Suprapubic skin (tissue), 4 donors: Measurements from ENCODE around the gene TTI1. TPM values are rescaled to one million over a fixed set of nuclear protein-coding genes. Genes with fewer than 3 reads are reported as not detected.

Experiments used
- DNase-seq, 2 donors: peaks; one replicate each; pipeline ENCODE4 v3.0.0-alpha.2; 2019; ENCODE audit warnings: low spot score in 2 of 2
- H3K27ac ChIP-seq: fragments of 200-600 bp; sonication (generic); one replicate; pipeline ENCODE4 v1.5.1; 2019
- H3K27me3 ChIP-seq: fragments of 200-600 bp; sonication (generic); one replicate; pipeline ENCODE4 v1.5.1; 2019
- H3K36me3 ChIP-seq: fragments of 200-600 bp; sonication (generic); one replicate; pipeline ENCODE4 v1.5.1; 2019
- H3K4me1 ChIP-seq: fragments of 200-600 bp; sonication (generic); one replicate; pipeline ENCODE4 v1.5.1; 2019
- H3K4me3 ChIP-seq: fragments of 200-600 bp; sonication (generic); one replicate; pipeline ENCODE4 v1.5.1; 2019; ENCODE audit warnings: mild to moderate bottlenecking
- H3K9me3 ChIP-seq: fragments of 200-600 bp; sonication (generic); one replicate; pipeline ENCODE4 v1.5.1; 2019
- CTCF ChIP-seq, 2 donors: fragments of 200-600 bp in 1 of 2; fragments of 450-650 bp in 1 of 2; sonication (generic) in 1 of 2; IDR thresholded peaks; one replicate each; pipeline ENCODE4 v1.5.1; 2016 to 2019; ENCODE audit warnings: antibody characterized with exemption in 2 of 2, mild to moderate bottlenecking in 1 of 2, moderate library complexity in 1 of 2
- EP300 ChIP-seq: sonication (generic); formaldehyde crosslinking; IDR thresholded peaks from one replicate; pipeline ENCODE4 v1.6.1; 2017; ENCODE audit warnings: antibody characterized with exemption
- POLR2A ChIP-seq, 2 donors: fragments of 450-650 bp; IDR thresholded peaks; one replicate each; pipeline ENCODE4 v1.6.1; 2017; ENCODE audit warnings: antibody characterized with exemption in 2 of 2, mild to moderate bottlenecking in 2 of 2, moderate library complexity in 2 of 2
- POLR2AphosphoS5 ChIP-seq, 3 donors: sonication (generic); formaldehyde crosslinking; IDR thresholded peaks; one replicate each; pipeline ENCODE4 v1.6.1; 2017; ENCODE audit warnings: antibody characterized with exemption in 3 of 3
- WGBS: methylation state at CpG from one replicate; pipeline ENCODE4 v1.1.5; 2018; 5-methylcytosine and 5-hydroxymethylcytosine counted together
- total RNA-seq, 4 donors: library from RNA; depleted of rRNA; stranded (reverse); fragments of >200 nt; gene quantifications; one replicate each; pipeline ENCODE4 v1.1.0, GENCODE V29; 2016

The TTI1 gene
- total RNA-seq, 4 donors from 2014 or later: 11.2 to 24.7 (median 17.1) TPM

GRCh38 chr20:38076548-38076947 lies 43.3 kb upstream of the TTI1 start:
- DNase-seq: no peak
- H3K27ac ChIP-seq: no peak overlapping the region
- no peaks in the 10 kb centered on the region for H3K27me3 ChIP-seq
- TF ChIP-seq CTCF (IDR thresholded peaks at IDR 0.05) (no peak), EP300 (no peak), POLR2AphosphoS5 (IDR thresholded peaks at IDR 0.05) (no peak), POLR2A (IDR thresholded peaks at IDR 0.05) (no peak)
- no peaks in the 10 kb centered on the region for H3K9me3 ChIP-seq
- H3K36me3 ChIP-seq: peaks cover 34% of the 10 kb centered on the region
- H3K4me1 ChIP-seq: peaks cover 10% of the 10 kb centered on the region
- H3K4me3 ChIP-seq: no peak overlapping the region

GRCh38 chr20:38075161-38075998 lies 42.1 kb upstream of the TTI1 start:
- TF ChIP-seq POLR2A (IDR thresholded peaks at IDR 0.05) (no peak), POLR2AphosphoS5 (IDR thresholded peaks at IDR 0.05) (no peak), EP300 (no peak), CTCF (IDR thresholded peaks at IDR 0.05) (no peak)
- WGBS: 98% methylated on average over 3 of the region's 3 CpGs
- Histone ChIP-seq H3K27me3 (no peaks in the 10 kb centered on the region), H3K9me3 (no peaks in the 10 kb centered on the region), H3K27ac (no peak overlapping the region), H3K4me3 (no peak overlapping the region), H3K4me1 (peaks cover 10% of the 10 kb centered on the region), H3K36me3 (peaks cover 46% of the 10 kb centered on the region)
- no peak for DNase-seq

GRCh38 chr20:38073307-38074071 lies 40.2 kb upstream of the TTI1 start:
- no peak overlapping the region for H3K27ac ChIP-seq
- WGBS: 53% methylated on average over 5 of the region's 5 CpGs
- TF ChIP-seq POLR2A (IDR thresholded peaks at IDR 0.05) (no peak), EP300 (no peak), CTCF (IDR thresholded peaks at IDR 0.05) (peak; percentile 63 to 65), POLR2AphosphoS5 (IDR thresholded peaks at IDR 0.05) (no peak)

GRCh38 chr20:38072898-38073297 lies 39.6 kb upstream of the TTI1 start:
- 76% methylated on average over 1 of the region's 1 CpG for WGBS
- Histone ChIP-seq H3K9me3 (no peaks in the 10 kb centered on the region), H3K27ac (no peak overlapping the region), H3K27me3 (no peaks in the 10 kb centered on the region), H3K4me3 (no peak overlapping the region), H3K36me3 (peaks cover 57% of the 10 kb centered on the region), H3K4me1 (peaks cover 10% of the 10 kb centered on the region)
- DNase-seq: no peak
- TF ChIP-seq CTCF (IDR thresholded peaks at IDR 0.05) (no peak), POLR2AphosphoS5 (IDR thresholded peaks at IDR 0.05) (no peak), EP300 (no peak), POLR2A (IDR thresholded peaks at IDR 0.05) (no peak)

More at GRCh38 chr20:38073307-38074071, 40.2 kb upstream of the TTI1 start:
- no peak for DNase-seq
- no peaks in the 10 kb centered on the region for H3K27me3 ChIP-seq
- H3K36me3 ChIP-seq: peaks cover 53% of the 10 kb centered on the region
- no peak overlapping the region for H3K4me3 ChIP-seq
- no peaks in the 10 kb centered on the region for H3K9me3 ChIP-seq
- peaks cover 10% of the 10 kb centered on the region for H3K4me1 ChIP-seq

GRCh38 chr20:38067717-38068365 lies 34.6 kb upstream of the TTI1 start:
- H3K36me3 ChIP-seq: peaks cover 89% of the 10 kb centered on the region
- DNase-seq: no peak

More at GRCh38 chr20:38067717-38068365, 34.6 kb upstream of the TTI1 start:
- Histone ChIP-seq H3K9me3 (no peaks in the 10 kb centered on the region), H3K4me1 (no peaks in the 10 kb centered on the region), H3K4me3 (no peak overlapping the region), H3K27me3 (no peaks in the 10 kb centered on the region), H3K27ac (no peak overlapping the region)
- TF ChIP-seq POLR2A (IDR thresholded peaks at IDR 0.05): no peak
- TF ChIP-seq POLR2AphosphoS5 (IDR thresholded peaks at IDR 0.05): no peak
- no peak for TF ChIP-seq EP300
- TF ChIP-seq CTCF (IDR thresholded peaks at IDR 0.05): no peak
- WGBS: 92% methylated on average over 15 of the region's 15 CpGs
